ENCODE measurements around the gene CDHR3.

CDHR3 gene

GRCh38 chr7:105934572-105935185 lies 28.4 kb upstream of the CDHR3 start:
- H3K4me3 ChIP-seq (ENCODE audit: low read length, poor library complexity, severe bottlenecking), result no peak overlapping the region
- H3K9me2 ChIP-seq (replicated peaks; ENCODE audit: low read depth, low read length), result no peaks in the 10 kb centered on the region
- peaks cover 5% of the 10 kb centered on the region for H3K27me3 ChIP-seq (ENCODE audit: insufficient read depth, low read length, poor library complexity, severe bottlenecking)
- H3K36me3 ChIP-seq (ENCODE audit: insufficient read depth, low read length), result no peaks in the 10 kb centered on the region
- H4K20me1 ChIP-seq (ENCODE audit: insufficient read depth, low read length, poor library complexity, severe bottlenecking), result no peaks in the 10 kb centered on the region
- H3K9me3 ChIP-seq (ENCODE audit: insufficient read depth, low read depth, low read length), result no peaks in the 10 kb centered on the region
- H3F3A ChIP-seq (ENCODE audit: low read depth), result no peaks in the 10 kb centered on the region
- no peaks in the 10 kb centered on the region for H3K79me2 ChIP-seq (ENCODE audit: insufficient read depth, low read length)
- no peaks in the 10 kb centered on the region for H3K4me1 ChIP-seq (ENCODE audit: insufficient read depth, low read length, poor library complexity, severe bottlenecking)
- TF ChIP-seq EZH2phosphoT487 (IDR thresholded peaks at IDR 0.05; ENCODE audit: borderline replicate concordance) (no peak), CTCF (conservative IDR thresholded peaks at IDR 0.05; ENCODE audit: low read length) (peak; percentile 63)
- no peak overlapping the region for H3K9ac ChIP-seq (ENCODE audit: low read depth, low read length, poor library complexity, severe bottlenecking)
- no peak overlapping the region for H2AFZ ChIP-seq (ENCODE audit: low read length)
- no peak overlapping the region for H3K4me2 ChIP-seq (ENCODE audit: low read depth, low read length, poor library complexity, severe bottlenecking)

GRCh38 chr7:105935250-105935649 lies 27.8 kb upstream of the CDHR3 start:
- Histone ChIP-seq H3K4me3 (ENCODE audit: low read length, poor library complexity, severe bottlenecking) (no peak overlapping the region), H3K36me3 (ENCODE audit: insufficient read depth, low read length) (no peaks in the 10 kb centered on the region), H3K9me2 (replicated peaks; ENCODE audit: low read depth, low read length) (no peaks in the 10 kb centered on the region), H3K27me3 (ENCODE audit: insufficient read depth, low read length, poor library complexity, severe bottlenecking) (peaks cover 5% of the 10 kb centered on the region), H3K4me2 (ENCODE audit: low read depth, low read length, poor library complexity, severe bottlenecking) (no peak overlapping the region), H3K4me1 (ENCODE audit: insufficient read depth, low read length, poor library complexity, severe bottlenecking) (no peaks in the 10 kb centered on the region), H2AFZ (ENCODE audit: low read length) (no peak overlapping the region), H3K79me2 (ENCODE audit: insufficient read depth, low read length) (no peaks in the 10 kb centered on the region), H3K9ac (ENCODE audit: low read depth, low read length, poor library complexity, severe bottlenecking) (no peak overlapping the region), H3K9me3 (ENCODE audit: insufficient read depth, low read depth, low read length) (no peaks in the 10 kb centered on the region), H3F3A (ENCODE audit: low read depth) (no peaks in the 10 kb centered on the region), H4K20me1 (ENCODE audit: insufficient read depth, low read length, poor library complexity, severe bottlenecking) (no peaks in the 10 kb centered on the region)
- no peak for TF ChIP-seq CTCF (conservative IDR thresholded peaks at IDR 0.05; ENCODE audit: low read length)
- TF ChIP-seq EZH2phosphoT487 (IDR thresholded peaks at IDR 0.05; ENCODE audit: borderline replicate concordance), result no peak

GRCh38 chr7:105937411-105937810 lies 25.7 kb upstream of the CDHR3 start:
- H3F3A ChIP-seq (ENCODE audit: low read depth), result no peaks in the 10 kb centered on the region
- no peaks in the 10 kb centered on the region for H3K27me3 ChIP-seq (ENCODE audit: insufficient read depth, low read length, poor library complexity, severe bottlenecking)
- no peak overlapping the region for H2AFZ ChIP-seq (ENCODE audit: low read length)
- H3K9ac ChIP-seq (ENCODE audit: low read depth, low read length, poor library complexity, severe bottlenecking), result no peak overlapping the region
- H3K36me3 ChIP-seq (ENCODE audit: insufficient read depth, low read length), result no peaks in the 10 kb centered on the region
- H3K9me2 ChIP-seq (replicated peaks; ENCODE audit: low read depth, low read length), result no peaks in the 10 kb centered on the region
- no peaks in the 10 kb centered on the region for H3K4me1 ChIP-seq (ENCODE audit: insufficient read depth, low read length, poor library complexity, severe bottlenecking)
- no peaks in the 10 kb centered on the region for H3K9me3 ChIP-seq (ENCODE audit: insufficient read depth, low read depth, low read length)
- TF ChIP-seq CTCF (conservative IDR thresholded peaks at IDR 0.05; ENCODE audit: low read length) (no peak), EZH2phosphoT487 (IDR thresholded peaks at IDR 0.05; ENCODE audit: borderline replicate concordance) (no peak)
- H3K4me3 ChIP-seq (ENCODE audit: low read length, poor library complexity, severe bottlenecking), result no peak overlapping the region
- H3K4me2 ChIP-seq (ENCODE audit: low read depth, low read length, poor library complexity, severe bottlenecking), result no peak overlapping the region
- no peaks in the 10 kb centered on the region for H3K79me2 ChIP-seq (ENCODE audit: insufficient read depth, low read length)
- no peaks in the 10 kb centered on the region for H4K20me1 ChIP-seq (ENCODE audit: insufficient read depth, low read length, poor library complexity, severe bottlenecking)

All from Loucy (cell line).